ENCODE results near the gene NTRK1.

Gene NTRK1

GRCh38 chr1:156884560-156885184 lies 24.0 kb downstream of the NTRK1 start:
- TF ChIP-seq Cebpa-rat (IDR thresholded peaks at IDR 0.05), result no peak
- Histone ChIP-seq H3K4me3 (no peak overlapping the region), H3K9me3 (replicated peaks in 1 of 11) (no peaks in the 10 kb centered on the region), H3K27ac (no peak overlapping the region), H4K20me1 (no peaks in the 10 kb centered on the region; a peak in 1 of 22 replicates), H3K4me2 (peak overlapping the region in 3 of 11 experiments; percentile 0 to 23 (median 2); a peak in 1 of 22 replicates), H3K9ac (no peak overlapping the region; a peak in 2 of 22 replicates), H3K27me3 (no peaks in the 10 kb centered on the region), H3K36me3 (no peaks in the 10 kb centered on the region), H3K4me1 (peaks cover 0 to 64% (median 19%) of the 10 kb centered on the region in 10 experiments; a peak in 14 of 20 replicates)

- no peaks in the 10 kb centered on the region for H3K27me3 ChIP-seq
- no peaks in the 10 kb centered on the region for H3K36me3 ChIP-seq
- no peak overlapping the region for H3K27ac ChIP-seq
- 0 out of 22 replicates have a peak overlapping the region, but pooled peaks of 1 of the 11 experiments have one; percentile 16 for H3K9ac ChIP-seq
- peaks cover 0 to 68% (median 23%) of the 10 kb centered on the region in 10 experiments; a peak in 14 of 20 replicates for H3K4me1 ChIP-seq
- H3K9me3 ChIP-seq (replicated peaks in 1 of 11), result no peaks in the 10 kb centered on the region
- H3K4me3 ChIP-seq, result no peak overlapping the region
- no peak for TF ChIP-seq Cebpa-rat (IDR thresholded peaks at IDR 0.05)
- peak overlapping the region in 1 of 11 experiments; percentile 59; a peak in 1 of 22 replicates for H3K4me2 ChIP-seq
- no peaks in the 10 kb centered on the region; a peak in 1 of 22 replicates for H4K20me1 ChIP-seq
Measured at GRCh38 chr1:156885314-156885713, 24.6 kb downstream of the NTRK1 start.

GRCh38 chr1:156885880-156886355 lies 25.3 kb downstream of the NTRK1 start:
- Histone ChIP-seq H3K27me3 (peaks cover 0 to 4% (median under 1%) of the 10 kb centered on the region in 11 experiments; a peak in 8 of 22 replicates), H3K4me2 (peak overlapping the region in 3 of 11 experiments; percentile 34 to 59 (median 46); a peak in 3 of 22 replicates), H3K4me1 (peaks cover 0 to 62% (median 21%) of the 10 kb centered on the region in 10 experiments; a peak in 14 of 20 replicates), H4K20me1 (no peaks in the 10 kb centered on the region; a peak in 1 of 22 replicates), H3K27ac (no peak overlapping the region), H3K4me3 (no peak overlapping the region), H3K9ac (0 out of 22 replicates have a peak overlapping the region, but pooled peaks of 1 of the 11 experiments have one; percentile 16), H3K36me3 (no peaks in the 10 kb centered on the region), H3K9me3 (replicated peaks in 1 of 11) (no peaks in the 10 kb centered on the region)
- TF ChIP-seq Cebpa-rat (IDR thresholded peaks at IDR 0.05), result no peak

GRCh38 chr1:156886583-156887281 lies 26.1 kb downstream of the NTRK1 start:
- Histone ChIP-seq H3K36me3 (no peaks in the 10 kb centered on the region), H3K4me1 (peaks cover 0 to 58% (median 21%) of the 10 kb centered on the region in 10 experiments; a peak in 14 of 20 replicates), H3K9ac (no peak overlapping the region), H4K20me1 (no peaks in the 10 kb centered on the region; a peak in 1 of 22 replicates), H3K4me3 (no peak overlapping the region), H3K27ac (no peak overlapping the region), H3K9me3 (replicated peaks in 1 of 11) (no peaks in the 10 kb centered on the region), H3K27me3 (peaks cover 0 to 13% (median 9%) of the 10 kb centered on the region in 11 experiments; a peak in 14 of 22 replicates), H3K4me2 (peak overlapping the region in 8 of 11 experiments; percentile 4 to 59 (median 37); a peak in 12 of 22 replicates)
- TF ChIP-seq Cebpa-rat (IDR thresholded peaks at IDR 0.05), result no peak

- Histone ChIP-seq H3K9ac (no peak overlapping the region), H3K36me3 (no peaks in the 10 kb centered on the region), H3K4me3 (no peak overlapping the region), H3K4me2 (peak overlapping the region in 3 of 11 experiments; percentile 18 to 37 (median 21); a peak in 4 of 22 replicates), H3K27me3 (peaks cover 0 to 18% (median 14%) of the 10 kb centered on the region in 11 experiments; a peak in 18 of 22 replicates), H3K9me3 (replicated peaks in 1 of 11) (no peaks in the 10 kb centered on the region), H3K27ac (no peak overlapping the region), H4K20me1 (no peaks in the 10 kb centered on the region; a peak in 1 of 22 replicates), H3K4me1 (peaks cover 0 to 58% (median 21%) of the 10 kb centered on the region in 10 experiments; a peak in 15 of 20 replicates)
- TF ChIP-seq Cebpa-rat (IDR thresholded peaks at IDR 0.05), result no peak
Measured at GRCh38 chr1:156887317-156887716, 26.7 kb downstream of the NTRK1 start.

GRCh38 chr1:156887734-156888133 lies 27.1 kb downstream of the NTRK1 start:
- H3K27me3 ChIP-seq, result peaks cover 4 to 23% (median 18%) of the 10 kb centered on the region in 11 experiments
- H3K4me3 ChIP-seq, result no peak overlapping the region
- peak overlapping the region in 3 of 11 experiments; percentile 18 to 37 (median 21); a peak in 5 of 22 replicates for H3K4me2 ChIP-seq

GRCh38 chr1:156889802-156890580 lies 29.3 kb downstream of the NTRK1 start:
- TF ChIP-seq Cebpa-rat (IDR thresholded peaks at IDR 0.05), result no peak
- H3K4me2 ChIP-seq, result peak overlapping the region in 9 of 11 experiments; percentile 6 to 67 (median 44); a peak in 15 of 22 replicates
- peaks cover 19 to 74% (median 43%) of the 10 kb centered on the region in 10 experiments for H3K4me1 ChIP-seq
- H3K9me3 ChIP-seq (replicated peaks in 1 of 11), result no peaks in the 10 kb centered on the region
- 0 out of 22 replicates have a peak overlapping the region, but pooled peaks of 1 of the 11 experiments have one; percentile 10 for H3K9ac ChIP-seq
- H4K20me1 ChIP-seq, result no peaks in the 10 kb centered on the region; a peak in 1 of 22 replicates
- H3K36me3 ChIP-seq, result no peaks in the 10 kb centered on the region
- H3K27ac ChIP-seq, result no peak overlapping the region
- no peak overlapping the region for H3K4me3 ChIP-seq
- H3K27me3 ChIP-seq, result peaks cover 26 to 45% (median 40%) of the 10 kb centered on the region in 11 experiments

More at GRCh38 chr1:156887734-156888133, 27.1 kb downstream of the NTRK1 start:
- H3K36me3 ChIP-seq, result no peaks in the 10 kb centered on the region
- no peak for TF ChIP-seq Cebpa-rat (IDR thresholded peaks at IDR 0.05)
- H4K20me1 ChIP-seq, result no peaks in the 10 kb centered on the region; a peak in 1 of 22 replicates
- H3K9me3 ChIP-seq (replicated peaks in 1 of 11), result no peaks in the 10 kb centered on the region
- H3K27ac ChIP-seq, result no peak overlapping the region
- H3K9ac ChIP-seq, result no peak overlapping the region; a peak in 1 of 22 replicates
- H3K4me1 ChIP-seq, result peaks cover 4 to 62% (median 24%) of the 10 kb centered on the region in 10 experiments
